Measurements from ENCODE around the gene ATR. TPM values are rescaled to one million over a fixed set of nuclear protein-coding genes. Genes with fewer than 3 reads are reported as not detected.
A peak's percentile ranks its signal among the peaks of the same experiment; 100 is the strongest.

ATR gene
- total and polyA plus RNA-seq, 9 of the 15 experiments (the other 6 are each of a cell fraction or from before 2014, with no cell fraction given), result 18.0 to 37.8 (median 23.2) TPM

DNA sequence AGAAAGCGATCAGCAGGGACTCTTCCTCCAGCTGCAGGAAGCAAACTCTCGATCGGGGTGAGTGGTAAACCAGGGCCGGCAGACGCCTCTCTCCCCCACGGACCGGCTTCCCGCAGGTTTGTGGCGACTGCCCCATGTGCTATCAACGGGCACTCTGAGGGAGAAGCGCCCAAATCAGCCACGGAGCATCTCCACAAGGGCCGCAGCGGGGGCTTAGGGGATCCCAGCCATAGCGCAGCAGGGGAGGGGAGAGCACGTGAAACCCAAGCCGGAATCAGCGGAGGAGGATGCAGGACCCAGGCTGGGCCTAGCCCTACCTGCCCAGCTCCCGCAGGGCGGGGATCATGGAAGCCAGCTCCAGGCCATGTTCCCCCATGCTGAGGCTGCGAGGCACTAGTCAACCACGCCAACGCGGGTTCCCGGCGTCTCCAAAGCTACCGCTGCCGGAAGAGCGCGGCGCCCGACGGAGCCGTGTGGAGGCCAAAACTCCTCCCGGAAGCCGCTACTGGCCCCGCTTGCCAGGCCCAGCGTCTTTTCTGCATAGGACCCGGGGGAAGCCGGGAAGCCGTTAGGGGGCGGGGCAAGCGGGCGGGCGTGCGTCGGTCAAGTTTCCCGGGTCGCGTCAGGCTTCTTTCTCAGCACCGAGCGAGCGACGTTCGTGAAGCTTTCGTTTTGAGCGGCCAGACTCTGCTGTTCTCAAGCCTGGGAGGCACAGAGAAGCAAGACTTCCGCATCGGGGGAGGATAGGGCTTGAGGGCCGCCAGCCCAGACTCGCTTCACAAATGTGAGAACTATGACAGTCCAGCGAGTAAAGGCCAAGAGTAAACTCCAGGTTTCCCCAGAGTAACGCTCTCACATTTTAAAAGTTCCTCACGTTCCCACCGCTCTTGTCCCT, at the start of gene ATR (continued):
- TF ChIP-seq, protein P1, sequence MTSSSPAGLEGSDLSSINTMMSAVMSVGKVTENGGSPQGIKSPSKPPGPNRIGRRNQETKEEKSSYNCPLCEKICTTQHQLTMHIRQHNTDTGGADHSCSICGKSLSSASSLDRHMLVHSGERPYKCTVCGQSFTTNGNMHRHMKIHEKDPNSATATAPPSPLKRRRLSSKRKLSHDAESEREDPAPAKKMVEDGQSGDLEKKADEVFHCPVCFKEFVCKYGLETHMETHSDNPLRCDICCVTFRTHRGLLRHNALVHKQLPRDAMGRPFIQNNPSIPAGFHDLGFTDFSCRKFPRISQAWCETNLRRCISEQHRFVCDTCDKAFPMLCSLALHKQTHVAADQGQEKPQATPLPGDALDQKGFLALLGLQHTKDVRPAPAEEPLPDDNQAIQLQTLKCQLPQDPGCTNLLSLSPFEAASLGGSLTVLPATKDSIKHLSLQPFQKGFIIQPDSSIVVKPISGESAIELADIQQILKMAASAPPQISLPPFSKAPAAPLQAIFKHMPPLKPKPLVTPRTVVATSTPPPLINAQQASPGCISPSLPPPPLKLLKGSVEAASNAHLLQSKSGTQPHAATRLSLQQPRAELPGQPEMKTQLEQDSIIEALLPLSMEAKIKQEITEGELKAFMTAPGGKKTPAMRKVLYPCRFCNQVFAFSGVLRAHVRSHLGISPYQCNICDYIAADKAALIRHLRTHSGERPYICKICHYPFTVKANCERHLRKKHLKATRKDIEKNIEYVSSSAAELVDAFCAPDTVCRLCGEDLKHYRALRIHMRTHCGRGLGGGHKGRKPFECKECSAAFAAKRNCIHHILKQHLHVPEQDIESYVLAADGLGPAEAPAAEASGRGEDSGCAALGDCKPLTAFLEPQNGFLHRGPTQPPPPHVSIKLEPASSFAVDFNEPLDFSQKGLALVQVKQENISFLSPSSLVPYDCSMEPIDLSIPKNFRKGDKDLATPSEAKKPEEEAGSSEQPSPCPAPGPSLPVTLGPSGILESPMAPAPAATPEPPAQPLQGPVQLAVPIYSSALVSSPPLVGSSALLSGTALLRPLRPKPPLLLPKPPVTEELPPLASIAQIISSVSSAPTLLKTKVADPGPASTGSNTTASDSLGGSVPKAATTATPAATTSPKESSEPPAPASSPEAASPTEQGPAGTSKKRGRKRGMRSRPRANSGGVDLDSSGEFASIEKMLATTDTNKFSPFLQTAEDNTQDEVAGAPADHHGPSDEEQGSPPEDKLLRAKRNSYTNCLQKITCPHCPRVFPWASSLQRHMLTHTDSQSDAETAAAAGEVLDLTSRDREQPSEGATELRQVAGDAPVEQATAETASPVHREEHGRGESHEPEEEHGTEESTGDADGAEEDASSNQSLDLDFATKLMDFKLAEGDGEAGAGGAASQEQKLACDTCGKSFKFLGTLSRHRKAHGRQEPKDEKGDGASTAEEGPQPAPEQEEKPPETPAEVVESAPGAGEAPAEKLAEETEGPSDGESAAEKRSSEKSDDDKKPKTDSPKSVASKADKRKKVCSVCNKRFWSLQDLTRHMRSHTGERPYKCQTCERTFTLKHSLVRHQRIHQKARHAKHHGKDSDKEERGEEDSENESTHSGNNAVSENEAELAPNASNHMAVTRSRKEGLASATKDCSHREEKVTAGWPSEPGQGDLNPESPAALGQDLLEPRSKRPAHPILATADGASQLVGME (CRISPR knock-in tag; IDR thresholded peaks at IDR 0.05), result peak; percentile 69; the same call in 1 of the 2 replicates
- peak; percentile 20; the same call in 1 of the 2 replicates for TF ChIP-seq CEBPG (CRISPR knock-in tag; IDR thresholded peaks at IDR 0.05)
- TF ChIP-seq CEBPG (tag; conservative IDR thresholded peaks at IDR 0.05 in 1 of 2, IDR thresholded peaks at IDR 0.05 in 1 of 2), result no peak
- no peak for TF ChIP-seq ID3 (CRISPR knock-in tag; IDR thresholded peaks at IDR 0.05)
- TF ChIP-seq ID3 (tag; IDR thresholded peaks at IDR 0.05), result no peak
- TF ChIP-seq DLX4 (CRISPR knock-in tag; IDR thresholded peaks at IDR 0.05), result no peak
- no peak for TF ChIP-seq HMG20B (CRISPR knock-in tag; IDR thresholded peaks at IDR 0.05)
- TF ChIP-seq ZNF780A (CRISPR knock-in tag; IDR thresholded peaks at IDR 0.05), result no peak
- TF ChIP-seq NFE2 (IDR thresholded peaks at IDR 0.05; ENCODE audit: low read depth), result 0 out of 2 replicates have a peak, but pooled peaks have one; percentile 1
- no peak for TF ChIP-seq FOXA3 (CRISPR knock-in tag; conservative IDR thresholded peaks at IDR 0.05 in 1 of 2, IDR thresholded peaks at IDR 0.05 in 1 of 2)
- no peak for TF ChIP-seq KHSRP (IDR thresholded peaks at IDR 0.05)
- no peak for TF ChIP-seq ETS2 (tag; IDR thresholded peaks at IDR 0.05; ENCODE audit: borderline replicate concordance, poor library complexity, severe bottlenecking)
- TF ChIP-seq EHMT2 (IDR thresholded peaks at IDR 0.05), result no peak
- peak; percentile 56 for TF ChIP-seq FUS (optimal IDR thresholded peaks at IDR 0.05; ENCODE audit: low read depth, low read length)
- TF ChIP-seq NKRF (IDR thresholded peaks at IDR 0.05; ENCODE audit: borderline replicate concordance), result peak; percentile 97
- TF ChIP-seq ESRRA (IDR thresholded peaks at IDR 0.05; ENCODE audit: borderline replicate concordance, low read depth), result peak; percentile 70
- TF ChIP-seq SMC3 (conservative IDR thresholded peaks at IDR 0.05; ENCODE audit: insufficient read depth, low read depth, low read length), result no peak
- TF ChIP-seq, protein P2, sequence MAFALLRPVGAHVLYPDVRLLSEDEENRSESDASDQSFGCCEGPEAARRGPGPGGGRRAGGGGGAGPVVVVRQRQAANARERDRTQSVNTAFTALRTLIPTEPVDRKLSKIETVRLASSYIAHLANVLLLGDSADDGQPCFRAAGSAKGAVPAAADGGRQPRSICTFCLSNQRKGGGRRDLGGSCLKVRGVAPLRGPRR (CRISPR knock-in tag; IDR thresholded peaks at IDR 0.05), result no peak
